Hematopoietic multipotent progenitor cell treated with erythropoietin and hydrocortisone succinate and interleukin-3 and kit ligand, for 8 days (in vitro differentiated cells): Measurements from ENCODE around the gene AP4E1.
"Not testable (repeated sequence)": the region's sequence is repeated elsewhere in the genome, so short reads cannot be mapped to it uniquely, and the experiment has no call there.

Experiments used
- DNase-seq: peaks from one replicate; pipeline ENCODE4 v3.0.0-alpha.2; 2015

The AP4E1 gene

GRCh38 chr15:50908209-50909009 is at the start of gene AP4E1:
Gene AP4E1, plus strand, starts transcription at chr15:50908683. Its CDS starts 96 bp downstream, at chr15:50908779.
- DNase-seq, result peak; percentile 95

DNA sequence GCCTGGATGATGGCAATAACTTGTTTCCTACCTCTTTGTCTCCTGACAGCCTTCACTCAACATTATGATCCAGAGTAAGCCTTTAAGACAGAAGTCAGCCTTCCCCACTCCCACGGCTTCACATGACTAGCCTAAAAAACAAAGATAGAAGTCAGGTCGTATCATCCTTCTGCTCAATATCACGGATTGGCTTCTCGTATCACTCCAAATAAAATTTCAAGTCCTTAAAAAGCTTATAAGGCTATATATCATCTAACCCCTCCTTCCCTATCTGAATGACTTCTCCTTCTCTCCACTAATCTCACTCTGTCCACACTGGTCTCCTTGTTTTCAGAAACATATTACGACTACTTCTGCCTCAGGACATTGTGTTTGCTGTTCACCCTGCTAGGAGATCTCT is 47.7 kb upstream of the AP4E1 start:
- DNase-seq, result no peak

DNA sequence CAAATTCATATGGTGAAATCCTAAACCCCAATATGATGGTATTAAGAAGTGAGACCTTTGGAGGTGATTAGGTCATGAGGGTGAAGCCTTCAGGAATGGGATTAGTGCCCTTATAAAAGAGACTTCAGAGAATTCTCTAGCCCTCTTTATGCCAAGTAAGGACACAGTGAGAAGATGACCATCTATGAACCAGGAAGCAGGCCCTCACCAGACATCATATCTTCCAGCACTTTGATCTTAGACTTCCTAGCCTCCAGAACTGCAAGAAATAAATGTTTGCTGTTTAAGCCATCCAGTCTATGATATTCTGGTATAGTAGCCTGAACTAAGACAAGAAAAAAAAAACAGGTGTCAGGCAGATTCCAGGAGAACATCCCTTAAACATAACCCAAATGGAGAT is 45.9 kb upstream of the AP4E1 start:
- DNase-seq, result no peak

GRCh38 chr15:50864873-50865272 is 43.6 kb upstream of the AP4E1 start:
- DNase-seq, result no peak

GRCh38 chr15:50865515-50866353 is 42.7 kb upstream of the AP4E1 start:
- DNase-seq, result no peak

DNA sequence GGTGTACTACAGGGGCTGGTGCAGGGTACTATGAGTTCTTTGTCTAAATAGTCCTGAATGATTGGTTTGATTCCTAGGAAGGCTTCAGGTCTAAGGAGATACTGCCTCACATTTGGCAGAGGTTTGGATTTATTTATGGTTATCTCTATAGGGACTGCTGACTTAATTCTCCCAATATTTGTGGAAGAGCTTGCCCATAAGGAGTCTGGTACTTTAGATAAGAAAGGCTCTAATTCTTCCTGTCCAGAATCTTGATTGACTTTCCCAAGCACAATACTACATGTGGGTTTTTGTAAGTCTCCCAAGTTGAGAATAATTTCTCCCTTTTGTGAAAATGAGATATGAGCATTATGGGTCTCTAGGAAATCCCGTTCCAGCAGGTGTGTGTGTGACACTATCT is 36.7 kb upstream of the AP4E1 start:
- peak; percentile 41 for DNase-seq

DNA sequence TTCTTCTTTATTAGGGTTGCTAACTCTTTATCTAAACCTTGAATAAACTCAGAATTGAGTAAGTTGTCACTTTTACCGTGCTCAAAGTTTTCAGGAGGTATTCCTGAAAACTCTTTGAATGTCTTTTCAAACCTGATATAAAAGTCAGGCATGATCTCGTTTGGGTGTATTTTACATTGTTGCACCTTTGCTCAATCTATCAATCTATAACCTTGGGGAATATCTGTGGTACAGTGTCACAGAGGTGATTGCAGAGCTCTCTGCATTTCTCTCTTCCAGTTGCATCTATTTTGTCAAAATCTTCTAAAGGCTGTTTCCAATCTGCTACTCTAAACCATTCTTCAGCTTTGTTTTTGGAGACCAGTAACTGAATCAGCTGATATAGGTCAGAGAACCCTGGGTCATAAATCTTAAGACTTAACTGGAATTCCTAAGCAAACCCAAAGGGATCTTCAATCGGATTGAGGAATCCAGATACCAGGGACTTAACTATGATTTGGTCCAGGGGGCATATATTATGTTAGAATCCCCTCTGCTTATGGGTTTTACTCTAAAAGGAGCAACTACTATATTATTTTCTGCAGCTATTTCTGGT is 35.6 kb upstream of the AP4E1 start:
- DNase-seq, result no peak

DNA sequence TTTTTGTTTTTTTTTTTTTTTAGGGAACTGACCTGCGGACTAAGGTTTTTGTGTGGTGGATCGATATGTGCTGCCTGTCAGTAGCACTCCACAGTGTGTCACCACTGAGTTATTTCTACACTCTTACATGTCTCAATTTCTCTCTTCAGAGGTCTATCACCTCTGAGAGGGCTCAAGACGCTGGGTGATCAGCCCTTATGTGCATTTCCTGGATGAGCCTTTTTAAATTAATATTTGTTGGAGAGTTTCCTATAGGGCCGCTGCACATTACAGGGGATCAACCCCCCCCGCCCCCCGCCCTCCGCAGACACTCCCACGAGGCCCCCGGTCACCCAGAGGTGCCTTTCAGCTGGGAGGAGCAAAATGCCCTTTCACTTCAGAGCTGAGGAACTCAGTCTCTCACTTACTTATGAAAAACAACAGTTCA is 34.5 kb upstream of the AP4E1 start:
- peak; percentile 16 for DNase-seq

GRCh38 chr15:50875238-50875637 is 33.2 kb upstream of the AP4E1 start:
- DNase-seq, result not testable (repeated sequence)

DNA sequence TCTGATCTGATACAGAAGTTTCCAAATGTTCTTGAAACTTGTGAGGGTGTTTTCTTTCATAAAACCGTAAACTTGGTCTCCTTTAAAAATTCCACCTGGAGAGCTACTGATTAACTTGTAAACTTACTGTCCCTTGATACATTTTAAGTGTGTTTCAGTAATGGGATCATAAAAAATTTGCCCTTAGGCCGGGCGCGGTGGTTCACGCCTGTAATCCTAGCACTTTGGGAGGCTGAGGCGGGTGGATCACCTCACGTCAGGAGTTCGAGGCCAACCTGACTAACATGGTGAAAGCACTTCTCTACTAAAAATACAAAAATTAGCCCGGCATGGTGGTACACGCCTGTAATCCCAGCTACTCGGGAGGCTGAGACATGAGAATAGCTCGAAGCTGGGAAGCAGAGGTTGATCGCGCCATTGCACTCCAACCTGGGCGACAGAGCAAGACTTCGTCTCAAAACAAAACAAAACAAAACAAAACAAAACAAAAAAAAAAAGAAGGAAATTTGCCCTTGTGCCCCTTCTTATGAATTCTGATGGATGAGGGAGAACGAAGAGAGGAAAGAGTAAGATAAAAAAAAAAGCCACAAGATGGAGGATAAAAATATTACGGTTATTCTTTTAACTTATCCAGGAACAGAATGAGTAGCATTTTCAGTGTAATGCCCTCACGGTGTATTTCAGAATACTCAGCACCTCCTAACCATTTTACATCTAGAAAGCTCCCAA is 32.1 kb upstream of the AP4E1 start:
- DNase-seq, result no peak

GRCh38 chr15:50876989-50877360 is 31.5 kb upstream of the AP4E1 start:
- DNase-seq, result peak; percentile 91

DNA sequence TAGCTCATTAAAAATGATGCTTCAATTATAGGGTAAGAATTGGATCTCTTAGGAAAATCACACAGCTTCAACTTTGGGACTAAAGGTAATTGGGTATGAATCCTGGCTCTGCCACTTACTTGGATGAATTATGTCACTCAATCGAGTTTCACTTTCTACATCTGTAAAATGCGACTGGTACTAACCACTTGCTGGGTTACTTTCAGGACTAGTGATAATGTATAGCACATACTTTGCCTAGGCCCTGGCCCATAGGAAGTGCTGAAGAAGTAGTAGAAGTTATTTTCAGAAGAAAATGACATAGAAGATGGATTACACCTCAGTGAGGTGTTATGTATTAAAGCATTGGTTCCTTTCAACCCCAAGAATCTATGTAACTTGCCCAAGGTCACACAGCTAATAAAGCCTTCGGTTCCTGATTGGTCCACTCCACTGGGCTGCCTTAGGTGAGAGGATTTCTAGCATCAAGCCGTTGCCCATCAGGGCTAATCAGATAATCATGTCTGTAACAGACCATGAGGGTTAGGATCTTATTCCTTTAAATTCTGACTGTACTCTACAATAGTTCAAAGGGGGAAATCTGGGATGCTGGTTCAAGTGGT is 29.4 kb upstream of the AP4E1 start:
- DNase-seq, result no peak

DNA sequence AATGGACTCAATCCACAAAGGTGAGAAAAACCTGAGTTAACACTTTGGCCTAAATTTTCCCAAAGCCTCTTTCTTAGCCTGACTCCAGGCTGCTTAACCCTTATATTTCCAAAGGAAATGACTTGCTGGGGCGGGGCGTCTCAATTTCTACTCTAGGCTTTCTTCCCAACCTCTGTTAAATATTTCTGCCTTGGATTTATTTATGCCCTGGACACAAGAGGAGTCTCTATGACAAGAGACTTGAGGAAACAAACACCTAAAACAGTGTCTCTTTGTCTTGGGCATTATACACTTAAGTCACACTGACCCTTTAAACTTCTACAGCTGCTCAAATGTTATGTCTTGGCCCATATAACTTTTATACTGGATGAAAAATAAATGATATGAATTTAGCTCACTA is 28.3 kb upstream of the AP4E1 start:
- DNase-seq, result no peak

DNA sequence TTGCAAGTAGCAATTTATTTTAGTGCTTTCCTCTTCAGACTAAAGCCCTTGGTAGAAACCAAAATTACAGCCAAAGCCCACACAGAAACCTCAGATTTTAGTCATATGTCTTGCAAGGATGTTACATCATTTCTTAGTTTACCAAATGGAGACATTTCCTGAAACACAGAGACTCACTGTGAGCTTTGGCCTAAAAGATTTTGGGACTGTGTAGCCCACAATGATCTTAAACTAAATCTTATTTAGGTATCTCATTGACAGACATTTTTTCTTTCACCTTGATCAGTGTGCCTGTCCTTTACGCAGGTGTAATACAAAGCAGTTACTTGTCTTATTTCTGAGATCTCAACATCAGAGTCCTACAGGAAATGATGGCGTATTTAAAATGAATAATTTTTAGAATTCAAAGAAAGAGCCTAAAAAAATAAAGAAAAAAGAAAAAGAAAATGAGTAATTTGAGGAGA is 27.8 kb upstream of the AP4E1 start:
- no peak for DNase-seq

GRCh38 chr15:50881121-50882048 is 27.1 kb upstream of the AP4E1 start:
- DNase-seq, result peak; percentile 29

- DNase-seq, result no peak
Measured at GRCh38 chr15:50883903-50884302, 24.6 kb upstream of the AP4E1 start.

DNA sequence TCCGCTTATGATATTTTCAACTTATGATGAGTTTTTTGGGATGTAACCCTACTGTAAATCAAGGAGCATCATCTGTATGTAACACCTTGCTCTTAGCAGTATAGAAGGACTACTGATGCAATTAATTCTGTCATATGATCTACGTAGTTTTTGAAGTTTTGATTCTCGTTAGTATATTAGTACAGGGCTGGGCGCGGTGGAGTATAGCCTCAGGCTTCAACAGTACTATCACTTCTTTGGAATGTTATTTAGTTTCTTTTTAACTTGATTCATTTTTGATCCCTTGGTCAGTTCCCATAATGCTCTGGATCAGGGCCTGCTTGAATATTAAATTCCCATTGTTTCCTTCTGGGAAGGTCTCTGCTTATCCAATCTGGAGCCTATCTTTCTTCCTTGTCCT is 23.9 kb upstream of the AP4E1 start:
- DNase-seq, result no peak

- DNase-seq, result no peak
Measured at GRCh38 chr15:50886139-50886467, 22.4 kb upstream of the AP4E1 start.

- DNase-seq, result peak; percentile 50
Measured at GRCh38 chr15:50886611-50887345, 21.7 kb upstream of the AP4E1 start.

DNA sequence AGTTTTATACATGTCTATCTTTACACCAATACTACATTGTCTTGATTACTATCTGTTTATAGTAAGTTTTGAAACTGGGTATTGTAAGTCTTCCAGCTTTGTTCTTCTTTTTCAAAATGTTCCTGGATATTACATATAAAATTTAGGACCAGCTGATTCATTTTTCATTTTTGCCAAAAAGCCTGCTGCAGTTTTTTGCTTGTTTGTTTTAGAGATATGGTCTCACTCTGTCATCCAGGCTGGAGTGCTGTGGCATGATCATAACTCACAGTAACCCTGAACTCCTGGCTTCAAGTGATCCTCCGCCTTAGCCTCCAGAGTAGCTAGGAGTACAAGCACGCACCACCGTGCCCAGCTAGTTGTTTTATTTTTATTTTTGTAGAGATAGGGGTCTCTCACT is 20.4 kb upstream of the AP4E1 start:
- no peak for DNase-seq

DNA sequence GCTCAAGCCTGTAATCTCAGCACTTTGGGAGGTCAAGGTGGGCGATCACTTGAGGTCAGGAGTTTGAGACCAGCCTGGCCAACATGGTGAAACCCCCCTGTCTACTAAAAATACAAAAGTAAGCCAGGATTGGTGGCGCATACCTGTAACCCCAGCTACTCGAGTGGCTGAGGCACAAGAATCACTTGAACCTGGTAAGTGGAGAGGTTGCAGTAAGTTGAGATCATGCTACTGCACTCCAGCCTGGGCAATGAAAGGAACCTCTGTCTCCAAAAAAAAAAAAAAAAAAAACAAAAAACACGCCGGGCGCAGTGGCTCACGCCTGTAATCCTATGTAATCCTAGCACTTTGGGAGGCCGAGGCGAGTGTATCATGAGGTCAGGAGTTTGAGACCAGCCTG is 18.9 kb upstream of the AP4E1 start:
- DNase-seq, result no peak
